GM23338 (cell line): ENCODE measurements around the gene PTPRF.

ENCODE experiments used
- CREB1 ChIP-seq: fragments of 250-450 bp; sonication (Bioruptor Pico); IDR thresholded peaks from 2 replicates; pipeline ENCODE4 v1.5.0; 2020; ENCODE audit warnings: low read depth, mild to moderate bottlenecking, moderate library complexity
- CTCF ChIP-seq, 2 experiments: fragments of 200-600 bp in 1 of 2; sonication (generic) in 1 of 2; conservative IDR thresholded peaks; 2 replicates each; pipeline versions ENCODE4 v1.5.1 to v1.6.1; 2016 to 2017; ENCODE audit warnings: antibody characterized with exemption in 2 of 2, low read depth in 2 of 2, mild to moderate bottlenecking in 2 of 2, moderate library complexity in 1 of 2
- EZH2 ChIP-seq: fragments of 200-600 bp; sonication (generic); IDR thresholded peaks from one replicate; pipeline ENCODE4 v1.8.0; 2017; ENCODE audit warnings: antibody characterized with exemption, mild to moderate bottlenecking, low read depth; ENCODE audit not compliant: unreplicated experiment
- EZH2phosphoT487 ChIP-seq: fragments of 200-600 bp; sonication (generic); IDR thresholded peaks from one replicate; pipeline ENCODE4 v1.8.1; 2018; ENCODE audit warnings: antibody characterized with exemption; ENCODE audit not compliant: unreplicated experiment
- JUNB ChIP-seq: IDR thresholded peaks from one replicate; pipeline ENCODE4 v1.6.1; 2016; ENCODE audit warnings: antibody characterized with exemption; ENCODE audit not compliant: unreplicated experiment
- NANOG ChIP-seq: IDR thresholded peaks from 2 replicates; pipeline ENCODE4 v1.6.1; 2016; ENCODE audit warnings: antibody characterized with exemption, borderline replicate concordance
- POLR2AphosphoS5 ChIP-seq: IDR thresholded peaks from 2 replicates; pipeline ENCODE4 v1.6.1; 2016; ENCODE audit warnings: antibody characterized with exemption, low read depth
- REST ChIP-seq: IDR thresholded peaks from one replicate; pipeline ENCODE4 v1.6.1; 2018; ENCODE audit warnings: antibody characterized with exemption; ENCODE audit not compliant: unreplicated experiment
- STAT1 ChIP-seq: IDR thresholded peaks from one replicate; pipeline ENCODE4 v1.6.1; 2016; ENCODE audit warnings: antibody characterized with exemption; ENCODE audit not compliant: unreplicated experiment
- ZNF114 ChIP-seq: fragments of 250-450 bp; sonication (Bioruptor Pico); IDR thresholded peaks from 2 replicates; pipeline ENCODE4 v1.5.0; 2020; ENCODE audit warnings: mild to moderate bottlenecking, moderate library complexity
- ZNF331 ChIP-seq: fragments of 250-450 bp; sonication (Bioruptor Pico); IDR thresholded peaks from 2 replicates; pipeline ENCODE4 v1.5.0; 2020; ENCODE audit warnings: low read depth, mild to moderate bottlenecking, moderate library complexity
- TF ChIP-seq, protein P1 (sequence below): IDR thresholded peaks from 2 replicates; pipeline ENCODE4 v1.6.1; 2016; ENCODE audit warnings: antibody characterized with exemption

GRCh38 chr1:43526002-43526401 is 4.7 kb upstream of the PTPRF start:
- TF ChIP-seq CTCF (conservative IDR thresholded peaks at IDR 0.05; ENCODE audit: low read depth in 2 of 2) (no peak), POLR2AphosphoS5 (no peak), EZH2phosphoT487 (no peak), EZH2 (no peak), REST (no peak), CREB1 (CRISPR knock-in tag) (no peak), ZNF331 (no peak), JUNB (no peak), NANOG (no peak), ZNF114 (CRISPR knock-in tag) (no peak), STAT1 (no peak)
- TF ChIP-seq, protein P1, sequence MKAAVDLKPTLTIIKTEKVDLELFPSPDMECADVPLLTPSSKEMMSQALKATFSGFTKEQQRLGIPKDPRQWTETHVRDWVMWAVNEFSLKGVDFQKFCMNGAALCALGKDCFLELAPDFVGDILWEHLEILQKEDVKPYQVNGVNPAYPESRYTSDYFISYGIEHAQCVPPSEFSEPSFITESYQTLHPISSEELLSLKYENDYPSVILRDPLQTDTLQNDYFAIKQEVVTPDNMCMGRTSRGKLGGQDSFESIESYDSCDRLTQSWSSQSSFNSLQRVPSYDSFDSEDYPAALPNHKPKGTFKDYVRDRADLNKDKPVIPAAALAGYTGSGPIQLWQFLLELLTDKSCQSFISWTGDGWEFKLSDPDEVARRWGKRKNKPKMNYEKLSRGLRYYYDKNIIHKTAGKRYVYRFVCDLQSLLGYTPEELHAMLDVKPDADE = no peak
